Activated effector memory CD4-positive, alpha-beta T cell treated with anti-CD3 and anti-CD28 coated beads, Interleukin-2, amount 50 U/mL, for 16 hours (primary cell): ENCODE results near the gene HSD17B3.
"Not testable (repeated sequence)": the region's sequence is repeated elsewhere in the genome, so short reads cannot be mapped to it uniquely, and the experiment has no call there.

Experiments used
- DNase-seq: peaks from one replicate; pipeline ENCODE4 v3.0.0-alpha.2; 2020

The HSD17B3 gene

GRCh38 chr9:96302021-96302420 is at the start of gene HSD17B3:
HSD17B3 (minus strand) TSS chr9:96302176; CDS start chr9:96302104, 72 bp downstream.
- DNase-seq = no peak

DNA sequence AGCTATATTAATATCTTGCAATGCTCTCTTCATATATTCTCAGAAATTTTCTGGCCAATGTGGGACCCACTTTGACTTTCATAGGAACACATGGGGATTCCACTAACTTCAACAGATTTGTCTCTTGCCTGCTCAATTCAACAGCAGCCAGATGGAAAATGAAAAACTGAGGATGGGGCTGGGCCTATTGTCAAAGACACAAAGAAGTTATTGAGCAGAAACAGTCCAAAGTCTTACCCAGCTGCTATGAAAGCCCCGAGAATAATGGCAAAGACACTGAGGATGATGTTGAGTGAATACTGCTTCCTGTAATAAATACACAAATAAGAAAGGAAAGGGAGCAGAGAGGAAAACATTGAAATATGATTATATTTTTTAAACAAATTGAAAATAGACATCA is 48.9 kb upstream of the HSD17B3 start:
- DNase-seq = no peak

- DNase-seq = no peak
These were observed 46.3 kb upstream of the HSD17B3 start for GRCh38 chr9:96348261-96348660.

GRCh38 chr9:96345551-96345950 is 43.6 kb upstream of the HSD17B3 start:
- no peak for DNase-seq

DNA sequence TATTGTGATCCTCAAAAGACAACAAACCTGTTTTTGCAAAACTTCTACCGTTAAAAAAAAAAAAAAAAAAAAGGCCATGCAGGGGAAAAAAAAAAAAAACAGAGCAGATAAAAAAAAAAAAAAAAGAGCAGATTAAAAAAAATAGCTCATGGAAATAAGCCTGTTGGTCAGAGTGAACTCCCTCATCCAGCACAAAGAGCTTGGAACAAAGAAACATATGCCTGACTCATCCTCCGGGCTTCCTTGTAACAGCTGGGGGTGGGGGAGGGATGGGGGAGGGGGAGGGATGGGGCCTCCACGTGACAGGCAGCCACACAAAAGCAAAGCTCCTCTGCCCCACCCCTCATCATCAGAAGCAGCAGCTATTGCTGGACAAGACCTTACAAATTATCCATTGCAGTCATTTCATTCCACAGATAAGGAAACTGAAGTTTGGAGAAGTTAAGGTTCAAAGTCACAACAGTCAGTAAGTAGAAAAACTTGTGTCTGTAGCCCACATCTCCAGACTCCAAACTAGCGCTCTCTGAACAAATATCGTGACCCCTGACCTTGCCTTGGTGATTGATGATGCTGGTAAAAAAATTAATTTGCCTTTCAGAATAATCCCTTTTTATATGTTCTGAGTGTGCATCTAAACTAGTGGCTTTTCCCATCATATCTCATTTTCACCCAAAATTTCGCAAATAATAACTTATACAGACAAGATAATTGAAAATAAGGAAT is 42.6 kb upstream of the HSD17B3 start:
- DNase-seq = no peak

DNA sequence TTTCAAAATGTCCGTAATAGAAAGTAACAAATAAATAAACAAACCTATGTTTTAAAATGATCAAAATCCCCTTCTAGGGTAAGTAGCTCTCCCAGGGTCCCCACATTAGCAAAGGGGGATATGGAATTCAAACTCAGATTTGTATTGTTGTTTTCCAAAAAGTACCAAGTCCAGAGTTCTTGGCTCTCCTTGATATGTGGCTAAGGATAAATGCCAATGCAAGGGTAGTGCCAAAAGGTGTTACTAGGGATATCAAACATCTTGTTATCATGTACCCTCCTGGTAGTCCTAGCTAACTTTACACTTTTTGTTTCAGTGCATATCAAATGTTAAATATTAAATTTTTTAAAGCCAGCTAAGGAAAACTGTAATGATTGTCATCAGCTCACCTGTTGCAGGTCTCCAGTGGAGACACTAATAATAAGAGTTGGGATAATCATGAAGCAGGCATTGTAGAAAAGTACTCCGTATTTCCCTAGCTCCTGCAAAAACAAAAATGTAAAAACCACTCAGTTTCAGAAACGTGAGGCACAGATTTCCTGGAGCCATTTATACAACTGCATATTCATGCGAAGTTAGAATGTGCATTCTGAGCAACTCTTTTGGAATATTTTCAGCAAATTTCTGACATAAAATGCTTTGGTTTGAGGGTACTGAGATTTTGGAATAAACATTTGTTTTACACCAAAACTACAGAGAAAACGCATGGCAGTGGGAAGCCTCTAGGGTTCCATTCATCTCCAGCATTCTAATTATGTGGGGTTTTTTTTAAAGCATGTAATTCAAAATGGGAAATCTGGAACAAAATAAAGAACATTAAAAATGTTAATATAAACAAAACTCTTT is 41.8 kb upstream of the HSD17B3 start:
- DNase-seq = no peak

DNA sequence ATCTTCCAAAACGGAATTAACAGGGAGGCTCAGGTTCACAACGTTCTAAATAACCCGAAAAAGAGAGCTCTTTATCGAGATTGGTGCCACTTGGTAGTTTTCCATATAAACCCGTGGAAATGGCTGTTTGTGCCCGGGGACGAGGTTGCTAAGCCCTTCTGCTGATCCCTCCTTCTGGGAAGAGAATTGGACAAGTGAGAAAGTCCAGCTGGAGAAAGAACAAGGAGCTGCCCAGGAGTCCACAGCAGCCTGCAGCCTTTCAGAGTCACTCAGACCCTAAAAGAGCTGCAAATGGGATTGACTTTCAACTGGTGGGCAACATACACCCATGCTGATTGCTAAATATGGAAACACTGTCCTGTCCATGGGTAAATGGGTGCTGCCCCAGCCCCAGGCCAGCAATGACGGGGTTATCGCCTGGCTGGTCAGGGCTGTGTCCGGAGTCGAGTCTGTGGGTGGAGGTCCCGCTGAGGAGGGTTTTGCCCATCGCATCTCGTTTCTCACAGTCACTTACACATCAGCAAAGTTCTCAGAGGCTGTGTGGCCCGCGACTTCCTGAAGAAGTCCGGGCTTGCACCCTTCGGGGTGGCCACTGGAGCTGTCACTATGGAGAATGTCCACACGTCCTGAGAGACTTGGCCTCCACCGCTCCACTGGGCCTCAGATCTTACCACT is 40.7 kb upstream of the HSD17B3 start:
- no peak for DNase-seq

GRCh38 chr9:96340707-96341106 is 38.7 kb upstream of the HSD17B3 start:
- DNase-seq = no peak

DNA sequence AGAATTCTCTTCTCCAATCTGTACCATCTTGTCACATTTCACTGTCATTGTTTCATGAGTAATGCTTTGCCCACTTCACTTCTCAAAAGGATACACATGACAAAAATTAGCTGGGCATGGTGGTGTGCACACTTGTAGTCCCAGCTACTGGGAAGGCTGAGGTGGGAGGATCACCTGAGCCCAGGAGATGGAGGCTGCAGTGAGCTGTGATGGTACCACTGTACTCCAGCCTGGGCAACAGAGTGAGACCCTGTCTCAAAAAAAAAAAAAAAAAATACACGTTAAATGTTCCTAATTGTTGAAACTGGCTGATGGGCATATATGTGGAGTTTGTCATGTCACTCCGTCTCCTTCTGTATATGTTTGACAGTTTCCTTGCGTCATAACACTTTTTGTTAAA is 36.3 kb upstream of the HSD17B3 start:
- DNase-seq = no peak

- no peak for DNase-seq
These were observed 32.0 kb upstream of the HSD17B3 start for GRCh38 chr9:96333958-96334357.

DNA sequence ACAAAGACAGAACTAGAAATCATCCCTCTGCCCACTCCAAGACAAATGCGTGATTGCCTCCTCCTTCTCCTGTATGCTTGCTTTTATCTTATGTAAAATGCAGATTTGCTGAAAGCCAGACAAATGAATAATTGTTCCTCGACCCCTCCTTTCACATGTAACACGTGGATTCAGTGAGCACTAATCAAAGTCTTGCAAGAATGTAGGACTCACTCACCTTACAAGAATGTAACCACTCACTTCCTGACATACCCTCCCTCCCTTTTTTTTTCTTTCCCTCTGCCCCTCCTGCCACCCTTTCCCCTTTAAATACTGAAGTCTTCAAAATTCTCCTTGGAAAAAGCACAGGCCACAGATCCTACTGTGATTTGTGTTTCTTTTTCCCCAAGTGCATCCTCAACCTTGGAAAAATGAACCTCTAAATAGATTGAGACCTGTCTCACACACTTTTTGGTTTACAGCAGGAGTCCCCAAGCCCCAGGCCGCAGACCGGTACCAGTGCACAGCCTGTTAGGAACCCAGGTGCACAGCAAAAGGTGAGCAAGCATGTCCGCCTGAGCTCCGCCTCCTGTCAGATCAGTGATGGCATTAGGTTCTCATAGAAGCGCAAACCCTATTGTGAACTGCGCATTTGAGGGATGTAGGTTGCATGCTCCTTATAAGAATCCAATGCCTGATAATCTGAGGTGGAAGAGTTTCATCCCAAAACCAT is 29.4 kb upstream of the HSD17B3 start:
- DNase-seq = no peak

DNA sequence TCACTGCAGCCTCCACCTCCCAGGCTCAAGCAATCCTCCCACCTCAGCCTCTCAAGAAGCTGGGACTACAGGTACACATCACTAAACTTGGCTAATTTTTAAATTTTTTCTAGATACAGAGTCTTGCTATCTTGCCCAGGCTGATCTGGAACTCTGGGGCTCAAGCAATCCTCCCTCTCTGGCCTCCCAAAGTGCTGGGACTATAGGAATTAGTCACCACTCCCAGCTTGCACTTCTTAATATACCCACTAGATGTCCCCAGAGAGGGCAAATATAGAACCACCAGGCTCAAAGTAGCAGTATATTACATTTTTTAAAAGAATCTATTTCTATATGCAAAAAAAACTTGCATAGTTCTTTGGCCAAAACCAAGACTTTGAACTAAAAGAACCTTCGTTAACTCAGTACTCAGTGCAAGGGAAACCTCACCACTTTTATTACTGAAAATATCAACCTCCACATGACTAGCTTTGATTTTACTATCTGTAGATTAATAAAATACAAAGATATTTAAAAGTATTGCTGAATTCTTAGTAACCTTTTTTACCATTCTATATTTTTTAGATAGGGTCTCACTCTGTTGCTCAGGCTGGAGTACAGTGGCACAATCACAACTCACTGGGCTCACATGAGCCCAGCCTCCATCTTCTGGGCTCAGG is 25.8 kb upstream of the HSD17B3 start:
- no peak for DNase-seq

DNA sequence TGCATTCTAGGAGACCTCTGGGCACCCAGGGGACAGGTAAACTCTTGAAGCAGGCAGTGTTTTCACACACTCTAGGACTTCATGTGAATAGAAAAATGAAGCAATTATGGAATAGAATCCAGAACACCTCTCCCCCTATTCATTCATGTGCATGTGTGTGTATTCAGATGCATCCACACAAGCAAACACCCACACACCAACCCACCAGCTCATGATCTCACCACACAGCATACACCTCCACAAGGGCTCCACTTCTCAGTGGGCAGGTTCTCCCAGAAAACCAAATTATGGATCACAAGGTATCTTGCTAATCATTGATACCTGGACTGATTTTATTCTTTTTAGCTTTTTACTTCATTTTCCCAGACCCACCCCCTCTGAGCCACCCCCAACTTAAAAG is 21.2 kb upstream of the HSD17B3 start:
- no peak for DNase-seq

GRCh38 chr9:96322736-96323135 is 20.8 kb upstream of the HSD17B3 start:
- DNase-seq = not testable (repeated sequence)

- not testable (repeated sequence) for DNase-seq
These were observed 20.2 kb upstream of the HSD17B3 start for GRCh38 chr9:96322210-96322609.

DNA sequence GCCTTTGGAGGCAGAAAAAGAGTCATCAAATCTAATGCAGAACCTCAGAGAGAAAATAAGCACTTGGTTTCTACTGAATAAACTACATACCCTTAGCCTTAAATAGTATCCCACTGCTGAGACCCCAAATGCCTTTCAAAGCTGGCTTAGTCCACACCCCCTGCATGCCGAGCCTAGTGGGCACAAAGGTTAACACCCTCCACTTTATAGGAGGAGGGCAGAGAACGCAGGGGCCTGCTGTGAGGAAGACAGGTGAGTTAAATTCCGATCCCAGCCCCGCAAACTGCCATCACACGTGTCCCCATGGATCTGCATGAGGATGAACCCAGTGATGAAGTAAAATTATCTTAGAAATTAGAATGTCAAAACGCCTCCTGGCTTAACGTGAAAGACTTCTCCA is 19.5 kb upstream of the HSD17B3 start:
- DNase-seq = no peak

DNA sequence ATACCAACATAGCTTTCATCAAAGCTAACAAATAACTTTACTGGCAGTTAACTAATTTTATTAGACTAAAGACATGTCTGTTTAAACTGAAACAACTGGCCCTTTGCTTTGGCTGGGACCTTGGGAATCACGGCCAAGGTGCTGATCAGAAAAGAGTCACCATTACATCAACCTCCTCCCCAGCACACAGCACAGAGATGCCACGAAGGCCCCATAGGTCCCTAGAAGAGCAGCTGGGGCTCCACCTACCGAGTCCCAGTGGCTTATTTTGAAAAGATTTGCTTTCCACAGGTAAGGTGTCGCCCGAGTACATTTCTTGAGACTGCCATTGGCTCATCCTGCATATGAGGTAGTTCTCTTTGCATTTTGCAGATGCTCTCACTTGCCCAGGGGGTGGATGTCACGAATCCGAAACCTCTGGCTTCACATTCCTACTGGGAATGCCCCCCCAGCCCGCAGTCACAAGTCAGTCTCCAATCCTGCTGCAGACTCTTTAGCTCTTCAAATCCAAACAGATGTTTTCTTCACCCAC is 18.8 kb upstream of the HSD17B3 start:
- DNase-seq = no peak

DNA sequence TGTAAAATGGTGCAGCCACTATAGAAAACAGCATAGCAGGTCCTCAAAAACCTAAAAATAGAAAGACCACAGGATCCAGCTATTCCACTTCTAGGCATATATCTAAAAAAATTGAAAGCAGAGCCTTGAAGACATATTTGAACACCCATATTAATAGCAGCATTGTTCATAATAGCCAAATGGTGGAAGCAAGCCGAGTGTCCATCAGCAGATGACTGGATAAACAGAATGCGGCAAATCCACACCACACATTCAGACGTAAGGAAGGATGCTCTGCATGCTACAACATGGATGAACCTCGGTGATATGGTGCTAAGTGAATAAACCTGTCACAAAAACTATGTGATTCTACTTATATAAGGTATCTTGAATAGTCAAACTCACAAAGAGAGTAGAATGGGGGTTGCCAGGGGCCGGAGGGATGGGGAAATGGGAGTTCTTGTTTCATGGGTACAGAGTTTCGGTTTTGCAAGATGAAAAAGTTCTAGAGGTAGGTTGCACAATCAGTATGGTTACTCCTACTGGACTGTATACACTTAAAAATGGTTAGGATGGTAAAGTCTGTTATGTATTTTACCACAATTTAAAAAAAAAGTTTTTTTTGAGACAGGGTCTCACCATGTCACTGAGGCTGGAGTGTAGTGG is 17.1 kb upstream of the HSD17B3 start:
- DNase-seq = no peak

- DNase-seq = peak; percentile 81
These were observed 15.5 kb upstream of the HSD17B3 start for GRCh38 chr9:96317335-96317980.

DNA sequence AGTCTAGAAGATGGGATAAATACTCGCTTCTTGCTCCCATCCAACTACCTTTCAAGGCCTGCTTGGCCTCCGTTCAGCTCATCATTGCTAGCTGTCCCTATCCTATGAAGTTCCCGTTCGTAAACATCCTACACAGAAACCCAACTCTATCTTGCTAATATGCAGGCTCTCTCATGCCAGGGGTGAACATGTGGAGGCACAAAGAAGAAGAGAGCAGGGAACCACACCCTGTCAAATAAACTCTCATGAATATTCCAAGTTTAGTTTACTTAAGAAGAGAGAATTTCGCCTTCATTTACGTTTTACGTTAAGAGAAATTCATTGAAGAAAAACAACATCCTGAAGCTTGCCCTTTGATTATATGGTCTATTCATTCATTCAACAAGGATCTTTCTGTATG is 7.9 kb upstream of the HSD17B3 start:
- DNase-seq = no peak

DNA sequence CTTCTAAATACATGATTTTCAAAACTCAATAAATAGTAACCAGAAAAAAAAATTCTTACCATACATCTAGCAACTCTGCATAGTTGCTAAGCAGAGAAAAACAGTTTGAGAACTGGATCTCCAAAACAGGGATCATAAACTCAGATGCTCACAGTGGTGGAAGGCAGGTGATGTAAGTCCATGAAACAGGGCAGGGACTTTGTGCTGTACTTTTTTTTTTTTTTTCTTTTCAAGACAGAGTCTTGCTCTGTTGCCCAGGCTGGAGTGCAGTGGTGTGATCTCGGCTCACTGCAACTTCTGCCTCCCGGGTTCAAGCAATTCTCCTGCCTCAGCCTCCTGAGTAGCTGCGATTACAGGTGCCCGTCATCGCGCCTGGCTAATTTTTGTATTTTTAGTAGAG is 5.0 kb upstream of the HSD17B3 start:
- not testable (repeated sequence) for DNase-seq
